Liver (tissue), 9 donors: ENCODE data around the gene CHAF1B. TPM values are rescaled to one million over a fixed set of nuclear protein-coding genes. Genes with fewer than 3 reads are reported as not detected.

Experiments used
- DNase-seq: peaks from one replicate; pipeline ENCODE4 v3.0.0-alpha.2; 2017; ENCODE audit warnings: low spot score
- H3K27ac ChIP-seq, 2 donors: one replicate each; pipeline ENCODE4 v1.7.0; 2013; ENCODE audit warnings: inconsistent platforms in 2 of 2, low read length in 2 of 2, control low read depth in 1 of 2, low read depth in 1 of 2, mild to moderate bottlenecking in 1 of 2
- H3K27me3 ChIP-seq, 4 donors: one replicate each; pipeline versions ENCODE4 v1.6.1 to v1.7.0; 2013; ENCODE audit warnings: low read length in 3 of 4, inconsistent platforms in 1 of 4, mild to moderate bottlenecking in 1 of 4, moderate library complexity in 1 of 4; ENCODE audit not compliant: control insufficient read depth in 4 of 4, insufficient read depth in 4 of 4
- H3K36me3 ChIP-seq, 4 donors: one replicate each; pipeline versions ENCODE4 v1.6.1 to v1.7.0; 2013; ENCODE audit warnings: low read length in 3 of 4, mild to moderate bottlenecking in 3 of 4, low read depth in 1 of 4, moderate library complexity in 1 of 4; ENCODE audit not compliant: control insufficient read depth in 4 of 4, insufficient read depth in 3 of 4
- H3K4me1 ChIP-seq, 4 donors: one replicate each; pipeline versions ENCODE4 v1.6.1 to v1.7.0; 2013; ENCODE audit warnings: low read length in 3 of 4, mild to moderate bottlenecking in 3 of 4, moderate library complexity in 1 of 4; ENCODE audit not compliant: control insufficient read depth in 4 of 4, insufficient read depth in 4 of 4
- H3K4me3 ChIP-seq, 3 donors: one replicate each; pipeline versions ENCODE4 v1.6.1 to v1.7.0; 2013; ENCODE audit warnings: low read length in 3 of 3, control low read depth in 1 of 3, low read depth in 1 of 3, mild to moderate bottlenecking in 1 of 3
- H3K9ac ChIP-seq, 2 donors: one replicate each; pipeline ENCODE4 v1.7.0; 2013; ENCODE audit warnings: low read length in 2 of 2, mild to moderate bottlenecking in 2 of 2, moderate library complexity in 2 of 2, control low read depth in 1 of 2, low read depth in 1 of 2
- H3K9me3 ChIP-seq, 4 donors: one replicate each; pipeline versions ENCODE4 v1.6.1 to v1.7.0; 2013; ENCODE audit warnings: low read length in 3 of 4; ENCODE audit not compliant: control insufficient read depth in 4 of 4
- ATF3 ChIP-seq: IDR thresholded peaks from 2 replicates; pipeline ENCODE4 v1.6.1; 2016; ENCODE audit warnings: antibody characterized with exemption
- CTCF ChIP-seq: fragments of 150-350 bp; IDR thresholded peaks from 2 replicates; pipeline ENCODE4 v1.5.1; 2017; ENCODE audit warnings: improper control_type of control experiment, low read depth, low read length; ENCODE audit not compliant: missing input control
- EGR1 ChIP-seq, 2 donors: IDR thresholded peaks; 2 replicates each; pipeline ENCODE4 v1.6.1; 2016 to 2018; ENCODE audit warnings: antibody characterized with exemption in 2 of 2, low read depth in 2 of 2
- FOXA1 ChIP-seq: IDR thresholded peaks from 2 replicates; pipeline ENCODE4 v1.6.1; 2016; ENCODE audit warnings: antibody characterized with exemption
- FOXA2 ChIP-seq: IDR thresholded peaks from 2 replicates; pipeline ENCODE4 v1.6.1; 2016; ENCODE audit warnings: antibody characterized with exemption
- HNF4A ChIP-seq, 2 donors: conservative IDR thresholded peaks; 2 replicates each; pipeline ENCODE4 v1.6.1; 2016; ENCODE audit warnings: antibody characterized with exemption in 2 of 2, mild to moderate bottlenecking in 2 of 2
- JUND ChIP-seq, 2 donors: IDR thresholded peaks; 2 replicates each; pipeline ENCODE4 v1.6.1; 2016; ENCODE audit warnings: antibody characterized with exemption in 2 of 2
- MAX ChIP-seq: IDR thresholded peaks from 2 replicates; pipeline ENCODE4 v1.6.1; 2016; ENCODE audit warnings: antibody characterized with exemption
- NR2F2 ChIP-seq: IDR thresholded peaks from 2 replicates; pipeline ENCODE4 v1.6.1; 2016; ENCODE audit warnings: antibody characterized with exemption
- RAD21 ChIP-seq, 2 donors: IDR thresholded peaks; 2 replicates each; pipeline ENCODE4 v1.6.1; 2016; ENCODE audit warnings: antibody characterized with exemption in 2 of 2, mild to moderate bottlenecking in 2 of 2
- REST ChIP-seq: IDR thresholded peaks from 2 replicates; pipeline ENCODE4 v1.6.1; 2016; ENCODE audit warnings: antibody characterized with exemption, mild to moderate bottlenecking
- RXRA ChIP-seq, 2 donors: IDR thresholded peaks; 2 replicates each; pipeline ENCODE4 v1.6.1; 2017 to 2018; ENCODE audit warnings: antibody characterized with exemption in 2 of 2, mild to moderate bottlenecking in 1 of 2
- SP1 ChIP-seq: IDR thresholded peaks from 2 replicates; pipeline ENCODE4 v1.6.1; 2018; ENCODE audit warnings: antibody characterized with exemption, mild to moderate bottlenecking
- TAF1 ChIP-seq: conservative IDR thresholded peaks from 2 replicates; pipeline ENCODE4 v1.6.1; 2016; ENCODE audit warnings: antibody characterized with exemption, mild to moderate bottlenecking
- YY1 ChIP-seq: IDR thresholded peaks from 2 replicates; pipeline ENCODE4 v1.6.1; 2016; ENCODE audit warnings: antibody characterized with exemption, mild to moderate bottlenecking
- ZBTB33 ChIP-seq: IDR thresholded peaks from 2 replicates; pipeline ENCODE4 v1.6.1; 2016; ENCODE audit warnings: antibody characterized with exemption
- WGBS: extraction: QIAGEN DNeasy Blood & Tissue Kit; methylation state at CpG from one replicate; pipeline ENCODE4 v1.1.7; 2013; 5-methylcytosine and 5-hydroxymethylcytosine counted together
- polyA plus RNA-seq, 2 donors: library from polyadenylated mRNA; stranded (reverse) in 1 of 2; unstranded in 1 of 2; fragments of 200-250 nt in 1 of 2; fragments of >200 nt in 1 of 2; fragmentation: Nextera tagmentation in 1 of 2; extraction: Ambion mirVana in 1 of 2; gene quantifications; one replicate each; pipeline versions ENCODE4 v1.2.1 to v1.2.3, GENCODE V29; 2013 to 2015
- total RNA-seq, 2 donors: library from RNA; depleted of rRNA; stranded (reverse); fragments of >200 nt; gene quantifications; one replicate each; pipeline ENCODE4 v1.2.3, GENCODE V29; 2014
- donor health status: healthy.
- donor health status: healthy.
- donor health status: healthy.
- donor health status: healthy.
- donor health status: healthy.

Gene CHAF1B
- total and polyA plus RNA-seq, 4 donors, result 0.33 to 2.7 (median 0.49) TPM

- 86% methylated on average over 6 of the region's 6 CpGs for WGBS
- DNase-seq, result no peak
- H3K27ac ChIP-seq, result no peak overlapping the region
Measured at GRCh38 chr21:36441715-36442114, 56.5 kb downstream of the CHAF1B start.

More at GRCh38 chr21:36441715-36442114, 56.5 kb downstream of the CHAF1B start:
- TF ChIP-seq JUND (IDR thresholded peaks at IDR 0.05), result no peak
- no peak for TF ChIP-seq REST
- no peak for TF ChIP-seq EGR1 (IDR thresholded peaks at IDR 0.05; ENCODE audit: low read depth in 2 of 2)
- TF ChIP-seq HNF4A (conservative IDR thresholded peaks at IDR 0.05), result no peak
- no peak for TF ChIP-seq MAX
- no peak for TF ChIP-seq TAF1
- TF ChIP-seq SP1, result no peak
- TF ChIP-seq FOXA1, result no peak
- no peak for TF ChIP-seq RAD21 (IDR thresholded peaks at IDR 0.05)
- TF ChIP-seq YY1, result no peak
- no peak for TF ChIP-seq CTCF
- no peak for TF ChIP-seq RXRA (IDR thresholded peaks at IDR 0.05)
- no peak for TF ChIP-seq ATF3
- no peak for TF ChIP-seq FOXA2
- no peak for TF ChIP-seq ZBTB33
- no peak for TF ChIP-seq NR2F2
- no peaks in the 10 kb centered on the region for H3K4me1 ChIP-seq
- H3K9ac ChIP-seq, result no peak overlapping the region
- no peaks in the 10 kb centered on the region for H3K9me3 ChIP-seq
- no peaks in the 10 kb centered on the region for H3K36me3 ChIP-seq
- no peaks in the 10 kb centered on the region for H3K27me3 ChIP-seq
- no peak overlapping the region for H3K4me3 ChIP-seq
